GM12865 (cell line): ENCODE measurements around the gene HBA1.
"Not testable (repeated sequence)": the region's sequence is repeated elsewhere in the genome, so short reads cannot be mapped to it uniquely, and the experiment has no call there.

Experiments used
- DNase-seq: peaks from one replicate; pipeline ENCODE4 v3.0.0; 2010; ENCODE audit warnings: low read depth
- H3K4me3 ChIP-seq: 2 replicates; pipeline ENCODE4 v1.5.1; 2011; ENCODE audit warnings: mild to moderate bottlenecking, low read depth, low read length, control low read depth
- CTCF ChIP-seq: IDR thresholded peaks from 2 replicates; pipeline ENCODE4 v1.5.1; 2011; ENCODE audit warnings: low read length, control low read depth, low read depth, inconsistent platforms; ENCODE audit not compliant: insufficient read depth; ENCODE audit errors: missing control alignments

Gene HBA1

GRCh38 chr16:203246-203645 lies 26.8 kb downstream of the HBA1 start:
- no peak for DNase-seq
- no peak overlapping the region for H3K4me3 ChIP-seq
- no peak for TF ChIP-seq CTCF

- DNase-seq, result not testable (repeated sequence)
Measured at GRCh38 chr16:204046-204445, 27.6 kb downstream of the HBA1 start.

GRCh38 chr16:209359-209758 lies 32.9 kb downstream of the HBA1 start:
- H3K4me3 ChIP-seq, DNase-seq: not testable (repeated sequence)

More at GRCh38 chr16:204046-204445, 27.6 kb downstream of the HBA1 start:
- H3K4me3 ChIP-seq, result not testable (repeated sequence)

- H3K4me3 ChIP-seq, DNase-seq: not testable (repeated sequence)
Measured at GRCh38 chr16:211631-212180, 35.2 kb downstream of the HBA1 start.

- DNase-seq, result no peak
- no peak overlapping the region for H3K4me3 ChIP-seq
- no peak for TF ChIP-seq CTCF
Measured at GRCh38 chr16:212999-213398, 36.5 kb downstream of the HBA1 start.

- TF ChIP-seq CTCF, result no peak
- DNase-seq, result no peak
- no peak overlapping the region for H3K4me3 ChIP-seq
Measured at GRCh38 chr16:220021-220420, 43.5 kb downstream of the HBA1 start.
